Activated T-helper 9 cell treated with anti-CD3 and anti-CD28 coated beads, Interleukin-2, amount 50 U/mL, for 16 hours (primary cell): Measurements from ENCODE around the gene LSM14B.

Experiments used
- DNase-seq: peaks from one replicate; pipeline ENCODE4 v3.0.0-alpha.2; 2020; ENCODE audit warnings: low read depth

The LSM14B gene

DNA sequence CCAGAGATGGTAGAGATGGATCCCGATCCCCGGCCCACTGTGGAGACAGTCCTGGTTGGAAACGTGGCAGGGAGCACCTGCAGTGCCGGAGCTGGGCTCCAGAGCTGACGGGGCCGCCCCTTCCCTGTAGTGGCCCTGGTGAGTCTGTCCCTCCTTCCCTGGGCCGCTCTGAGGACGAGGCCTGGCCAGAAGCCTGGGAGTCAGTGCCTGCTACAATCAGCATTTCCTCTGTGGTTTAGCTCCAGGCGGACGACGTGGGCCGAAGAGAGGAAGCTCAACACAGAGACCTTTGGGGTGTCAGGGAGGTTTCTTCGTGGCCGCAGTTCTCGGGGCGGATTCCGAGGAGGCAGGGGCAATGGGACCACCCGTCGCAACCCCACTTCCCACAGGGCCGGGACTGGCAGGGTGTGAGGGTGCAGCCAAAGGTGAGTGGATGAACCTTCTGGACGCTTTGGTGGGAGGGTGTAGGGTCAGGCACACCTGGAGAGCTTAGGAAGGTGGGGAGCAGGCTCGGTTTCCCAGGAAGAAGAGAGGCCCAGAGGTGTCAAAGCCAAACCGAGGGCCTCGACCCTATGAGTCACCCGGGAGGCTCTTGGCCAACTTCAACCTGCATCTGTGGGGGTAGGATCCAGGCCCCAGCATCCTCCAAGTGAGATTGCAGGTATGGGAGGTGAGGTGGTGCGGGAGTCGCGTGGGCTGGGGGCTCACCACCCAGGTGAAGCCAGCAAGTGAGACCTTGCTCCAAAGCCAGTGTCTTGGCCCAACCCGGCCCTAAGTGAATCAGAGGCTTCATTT, 11.0 kb downstream of the LSM14B start:
- DNase-seq = no peak

DNA sequence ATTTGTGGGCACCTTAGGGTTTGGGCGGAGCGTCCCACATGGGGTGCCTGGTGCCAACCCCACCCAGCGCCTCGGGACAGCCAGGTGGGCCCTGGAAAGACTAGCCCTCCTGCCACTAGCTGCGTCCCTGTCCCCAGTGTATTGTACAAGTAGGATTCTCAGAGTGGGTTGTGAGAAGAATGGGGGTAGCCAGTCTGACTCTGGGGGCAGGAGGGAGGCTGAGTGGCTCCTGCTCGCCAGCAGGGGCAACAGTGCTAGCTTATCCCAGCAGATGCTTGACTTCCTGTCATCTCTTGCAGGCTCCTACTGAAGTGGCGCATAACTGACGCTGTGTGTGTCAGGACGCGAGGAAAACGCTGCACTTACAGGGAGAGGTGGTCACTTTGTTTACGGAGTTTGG, 11.6 kb downstream of the LSM14B start:
- DNase-seq = no peak

DNA sequence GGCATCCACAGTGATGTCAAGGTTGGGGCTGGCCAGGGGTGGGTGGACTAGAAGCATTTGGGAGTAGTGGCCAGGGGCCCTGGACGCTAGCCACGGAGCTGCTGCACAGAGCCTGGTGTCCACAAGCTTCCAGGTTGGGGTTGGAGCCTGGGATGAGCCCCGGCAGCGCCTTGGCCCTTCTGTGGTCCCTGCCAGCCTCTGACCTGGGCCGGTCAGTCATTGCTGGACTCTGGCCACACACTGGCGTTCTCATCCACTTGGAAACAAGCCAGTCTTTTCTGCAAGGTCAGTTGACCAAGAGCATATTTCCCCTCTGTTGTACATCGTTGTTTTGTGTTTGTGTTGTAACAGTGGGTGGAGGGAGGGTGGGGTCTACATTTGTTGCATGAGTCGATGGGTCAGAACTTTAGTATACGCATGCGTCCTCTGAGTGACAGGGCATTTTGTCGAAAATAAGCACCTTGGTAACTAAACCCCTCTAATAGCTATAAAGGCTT, 12.5 kb downstream of the LSM14B start:
- no peak for DNase-seq

DNA sequence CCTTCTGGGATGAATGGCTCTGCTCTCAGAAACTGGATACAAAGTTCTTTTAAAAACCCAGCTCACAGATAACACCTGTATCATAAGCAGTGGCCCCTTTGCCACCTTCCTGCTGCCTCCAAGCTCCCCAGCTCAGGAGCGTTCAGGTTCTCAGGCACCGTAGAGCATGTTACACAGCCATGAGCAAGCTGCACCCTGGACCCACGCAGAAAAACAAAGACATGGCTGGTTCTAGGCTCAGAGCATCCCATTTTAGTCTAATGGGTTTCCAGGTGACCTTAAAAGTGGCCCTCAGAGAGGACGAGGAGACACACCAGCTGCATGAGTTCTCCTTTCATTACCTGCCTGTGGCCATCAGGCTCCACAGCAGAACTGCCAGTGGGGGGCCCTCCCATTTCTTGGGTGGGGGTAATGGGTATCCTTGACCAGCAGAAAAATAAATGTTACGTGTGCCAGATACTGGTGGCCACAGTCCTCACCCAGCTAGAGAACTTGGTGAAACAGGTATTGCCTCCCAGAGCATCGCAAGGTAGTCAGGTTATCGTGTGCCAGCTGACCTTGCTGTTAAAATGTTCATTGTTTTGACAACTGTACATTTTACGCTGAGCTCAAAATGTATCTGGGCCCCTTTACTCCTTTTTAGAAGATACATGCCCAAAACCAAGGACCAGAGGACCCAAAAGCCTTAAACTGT, 13.4 kb downstream of the LSM14B start:
- DNase-seq = no peak

DNA sequence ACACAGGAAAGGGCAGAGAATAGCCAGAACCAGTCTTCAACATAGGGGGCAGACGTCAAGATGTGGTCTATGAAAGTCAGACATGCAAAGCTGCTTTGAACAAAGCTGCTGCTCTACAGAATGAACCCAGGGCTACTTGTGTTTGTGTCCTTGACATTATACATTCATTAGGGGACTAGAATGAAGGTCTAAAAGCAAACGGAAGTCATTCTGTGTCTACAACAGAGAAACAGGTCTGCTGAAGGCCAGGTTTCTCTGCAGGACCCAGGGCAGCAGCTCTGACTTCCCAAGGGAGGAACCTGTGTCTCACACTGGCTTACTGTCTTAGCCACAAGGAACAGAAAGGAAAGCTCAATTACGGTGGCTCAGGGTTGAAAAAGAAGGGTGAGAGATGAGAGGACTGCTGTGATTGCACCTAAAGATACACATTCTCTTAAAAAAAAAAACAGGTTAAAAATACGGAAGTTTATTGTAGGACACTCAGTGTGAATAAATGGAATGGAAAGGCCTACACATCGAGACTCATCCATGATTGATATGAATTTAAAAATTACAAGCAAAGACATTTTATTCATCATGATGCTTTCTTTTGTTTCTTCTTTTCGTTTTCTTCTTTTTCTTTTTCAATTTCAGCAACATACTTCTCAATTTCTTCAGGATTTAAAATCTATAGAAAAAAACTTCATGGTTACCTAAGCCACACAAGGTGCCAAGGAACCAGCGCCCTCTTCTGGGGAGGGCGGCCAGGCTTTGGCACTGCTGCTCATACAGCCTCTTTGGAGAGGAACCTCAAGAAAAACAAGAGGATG, 14.2 kb downstream of the LSM14B start:
- DNase-seq = peak; percentile 49

DNA sequence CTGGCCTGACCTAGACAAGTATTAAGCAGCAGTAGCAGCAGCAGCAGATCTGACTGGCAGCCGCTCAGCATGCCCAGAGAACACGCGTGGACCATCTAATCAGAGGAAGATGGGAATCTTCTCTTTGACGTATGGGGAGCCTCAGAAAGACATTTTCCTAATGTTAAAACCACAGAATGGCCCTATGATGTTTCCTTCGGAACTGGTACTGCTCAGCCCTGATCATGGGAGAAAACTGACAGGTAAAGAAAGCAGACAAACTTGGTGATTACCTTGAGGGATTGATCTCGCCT, 14.8 kb downstream of the LSM14B start:
- no peak for DNase-seq

DNA sequence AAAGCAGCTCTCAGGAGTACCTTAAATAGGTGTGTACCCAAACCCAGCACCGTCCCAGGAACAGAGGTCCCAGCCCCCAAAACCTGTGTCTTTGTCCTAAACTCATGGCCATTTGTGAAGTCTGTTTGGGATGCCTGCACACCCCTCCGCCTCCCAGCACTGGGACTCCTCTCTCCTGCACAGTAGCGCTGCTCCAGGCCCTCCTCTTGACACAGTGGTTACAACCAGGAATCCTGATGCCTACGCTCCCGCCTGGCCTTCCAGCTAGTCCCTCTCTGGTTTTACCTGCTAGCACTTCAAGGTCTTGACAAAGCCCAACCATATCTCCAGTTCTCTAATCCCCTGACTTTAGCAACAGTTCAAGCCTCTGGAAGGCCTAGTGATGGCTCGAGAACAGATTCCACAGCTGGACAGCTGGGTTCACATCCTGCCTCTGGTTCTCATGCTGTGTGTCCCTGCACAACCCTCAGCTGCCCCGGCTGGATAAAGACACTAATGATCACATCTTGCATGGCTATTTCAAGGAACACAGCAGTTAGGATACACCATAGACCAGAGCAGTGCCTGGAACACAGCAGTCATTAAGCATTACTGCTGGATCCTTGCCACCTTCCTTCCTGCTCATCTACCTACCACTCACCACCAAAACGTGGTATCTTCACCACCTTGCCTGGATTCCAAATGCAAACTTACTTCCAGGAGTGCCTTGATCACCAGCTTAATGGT, 15.4 kb downstream of the LSM14B start:
- no peak for DNase-seq

DNA sequence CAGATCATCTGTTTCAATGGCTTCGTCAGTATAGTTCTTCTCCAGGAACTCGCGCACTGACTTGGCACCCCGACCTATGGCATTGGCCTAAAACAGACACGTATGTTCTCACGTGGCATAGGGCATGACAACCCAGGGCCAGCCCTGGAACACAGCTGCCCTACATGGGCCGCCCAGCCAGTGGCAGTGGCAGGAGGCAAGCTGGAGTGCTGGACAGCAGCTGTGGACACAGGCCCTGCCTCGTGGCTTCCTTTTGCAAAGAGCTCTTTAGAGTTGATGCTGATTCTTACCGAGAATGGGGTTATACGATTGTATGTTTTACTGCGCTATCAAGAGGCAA, 15.9 kb downstream of the LSM14B start:
- no peak for DNase-seq

DNA sequence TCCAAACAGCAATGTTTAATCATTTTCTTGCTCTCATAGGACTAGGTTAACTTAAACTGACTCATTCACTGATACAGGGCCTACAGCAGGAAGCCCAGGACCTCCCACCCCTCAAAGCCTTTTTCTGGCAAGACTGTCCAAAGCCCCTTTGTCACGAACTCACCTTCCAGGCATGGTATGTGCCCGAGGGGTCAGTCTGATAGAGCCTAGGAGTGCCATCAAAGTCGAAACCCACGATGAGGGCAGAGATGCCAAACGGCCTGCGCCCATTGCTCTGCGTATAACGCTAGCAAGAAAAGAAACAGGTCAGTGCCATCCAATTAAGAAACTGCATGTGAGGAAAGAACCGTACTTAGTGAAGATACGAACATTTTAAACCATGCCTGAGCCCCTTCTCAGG, 16.6 kb downstream of the LSM14B start:
- DNase-seq = no peak

DNA sequence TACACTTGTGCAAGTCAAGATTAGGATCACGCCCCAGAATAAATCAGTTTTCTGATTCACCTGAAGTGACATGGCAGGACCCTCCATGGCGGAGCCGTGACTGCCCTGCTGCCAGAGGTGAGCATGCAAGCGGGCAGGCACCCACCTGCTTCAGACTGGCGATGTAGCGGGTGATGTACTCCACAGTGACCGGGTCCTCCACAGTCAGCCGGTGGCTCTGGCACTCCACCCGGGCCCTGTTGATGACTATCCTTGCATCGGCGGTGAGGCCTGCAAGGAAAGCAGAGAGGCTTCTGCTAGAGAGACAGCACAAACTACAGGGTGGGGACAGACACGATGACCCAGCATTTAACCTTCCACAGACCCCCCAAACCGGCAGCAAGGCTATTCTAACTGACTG, 17.4 kb downstream of the LSM14B start:
- no peak for DNase-seq

DNA sequence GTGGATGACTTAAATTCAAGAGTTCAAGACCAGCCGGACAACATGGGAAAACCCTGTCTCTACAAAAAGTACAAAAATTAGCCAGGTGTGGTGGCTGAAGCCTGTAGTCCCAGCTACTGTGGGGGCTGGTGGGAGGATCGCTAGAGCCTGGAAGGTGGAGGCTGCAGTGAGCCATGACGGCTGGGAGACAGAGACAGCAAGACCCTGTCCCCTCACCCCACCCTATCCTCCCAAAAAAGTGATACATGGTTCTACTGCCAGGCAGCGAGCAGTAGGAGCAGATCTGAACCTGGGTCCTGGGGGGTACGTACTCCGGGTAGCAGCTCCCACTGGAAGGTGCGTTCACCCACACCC, 18.7 kb downstream of the LSM14B start:
- DNase-seq = no peak

DNA sequence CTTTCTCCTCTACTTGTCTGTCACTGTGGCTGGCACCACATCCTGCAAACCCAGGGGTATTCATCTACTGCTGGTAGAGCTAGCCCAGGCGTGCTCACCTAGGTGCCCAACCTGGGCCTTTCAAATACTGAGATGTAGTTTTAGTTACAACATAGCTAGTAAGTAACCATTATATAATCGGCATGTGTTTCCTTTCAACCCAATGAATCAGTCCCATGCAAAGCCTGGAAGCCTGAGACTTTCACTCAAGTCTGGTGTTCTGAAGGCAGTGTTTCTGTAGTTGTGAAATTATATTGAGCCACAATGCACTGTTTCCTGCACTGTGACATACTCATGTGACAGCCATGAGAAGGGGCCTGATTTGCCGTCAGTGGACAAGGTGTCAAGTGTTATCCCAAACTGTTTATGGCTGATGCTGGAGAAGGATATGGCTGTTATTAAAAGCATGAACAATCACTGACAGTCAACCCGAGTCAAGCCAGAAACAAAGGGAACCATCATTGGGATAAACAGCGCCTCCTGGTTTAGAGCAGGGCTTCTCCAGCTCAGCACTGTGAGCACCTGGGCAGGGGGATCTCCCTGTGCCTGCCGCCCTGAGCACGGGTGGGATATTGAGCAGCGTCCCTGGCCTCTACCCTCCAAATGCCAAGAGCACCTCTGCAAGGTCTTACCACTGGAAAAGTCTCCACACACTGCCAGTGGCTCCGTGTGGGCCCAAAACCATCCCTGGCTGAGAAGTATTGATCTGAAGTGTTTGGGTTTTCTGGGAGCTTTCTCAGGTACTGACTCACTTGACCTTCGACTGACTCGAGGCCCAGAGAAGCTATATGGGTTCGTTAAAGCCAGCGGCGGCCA, 19.3 kb downstream of the LSM14B start:
- no peak for DNase-seq

DNA sequence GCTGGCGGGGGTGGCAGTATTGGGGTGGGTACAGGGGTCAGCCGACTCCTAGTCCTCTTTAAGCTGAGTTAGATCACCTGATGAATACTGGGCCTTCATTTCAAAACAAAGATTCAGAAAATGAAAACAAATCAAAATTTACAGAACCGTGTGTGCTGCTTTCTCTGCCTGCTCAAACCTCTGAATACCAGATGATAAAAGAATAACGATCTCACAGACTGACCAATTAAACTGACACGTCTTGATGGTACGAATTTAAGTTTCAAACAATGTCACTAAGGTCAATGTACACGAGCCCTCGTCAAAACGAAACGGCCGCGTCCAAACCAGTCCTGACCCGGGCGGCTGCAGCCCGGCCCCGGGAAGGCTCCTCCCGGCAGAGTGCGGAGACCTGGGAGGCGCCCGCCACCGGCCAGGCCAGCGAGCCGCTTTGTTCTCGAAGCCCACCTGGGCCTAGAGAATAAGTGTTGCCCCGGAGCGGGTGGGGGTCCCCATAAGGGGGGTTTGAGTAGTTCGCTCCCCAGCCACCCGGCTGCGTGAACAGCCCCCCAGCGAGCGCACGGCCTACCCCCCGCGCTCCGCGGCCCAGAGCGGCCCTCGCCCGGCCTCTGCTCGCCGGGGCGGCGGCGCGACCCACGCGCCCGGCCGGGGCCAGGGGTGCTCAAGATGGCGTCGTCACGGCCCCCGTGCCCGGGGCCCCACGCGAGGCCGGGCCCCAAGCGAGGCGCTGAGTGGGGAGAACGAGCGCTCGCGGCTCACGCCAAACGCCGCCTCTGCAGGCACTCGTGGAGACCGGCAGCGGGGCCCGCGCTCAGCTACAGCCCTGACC, 20.2 kb downstream of the LSM14B start:
- no peak for DNase-seq

DNA sequence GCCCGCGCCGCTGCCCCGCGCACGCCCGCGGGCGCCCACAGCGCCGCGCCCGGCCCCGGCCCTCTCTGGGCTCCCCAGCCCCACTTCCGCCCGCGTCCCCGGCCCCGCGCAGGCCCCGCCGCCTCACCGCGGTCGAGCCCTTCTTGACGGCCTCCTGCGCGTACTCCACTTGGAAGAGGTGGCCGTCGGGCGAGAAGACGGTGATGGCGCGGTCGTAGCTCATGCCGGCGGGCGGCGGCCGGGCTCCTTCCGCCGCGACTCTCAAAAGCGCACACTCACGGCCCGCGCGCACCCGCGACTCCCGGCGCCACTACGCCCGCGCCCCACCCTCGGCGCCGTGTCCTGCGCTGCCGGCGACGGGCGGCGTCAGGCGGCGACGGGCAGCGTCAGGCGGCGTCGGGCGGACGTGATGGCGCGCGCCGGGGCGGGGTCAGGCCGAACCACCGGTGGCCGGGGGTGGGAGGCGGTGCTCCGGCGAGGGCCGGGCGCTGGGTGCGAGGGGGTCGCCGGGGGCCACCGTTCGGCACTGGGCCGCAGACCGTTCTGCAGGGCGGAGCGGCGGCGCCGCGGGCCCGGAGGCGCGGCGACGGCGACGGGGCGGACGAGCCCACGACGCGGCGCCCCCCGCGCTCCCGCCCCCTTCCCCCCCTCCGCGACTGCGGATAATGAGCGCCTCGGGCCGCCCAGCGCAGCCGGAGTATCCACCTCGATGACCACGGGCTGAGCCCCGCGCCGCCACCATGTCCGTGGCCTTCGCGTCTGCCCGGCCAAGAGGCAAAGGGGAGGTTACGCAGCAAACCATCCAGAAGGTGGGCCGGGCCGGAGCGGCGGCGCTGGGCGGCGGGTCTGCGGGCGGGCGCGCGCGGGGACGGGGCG, 21.0 kb downstream of the LSM14B start, which contains the start of the genes PSMA7 and SS18L1:
Gene PSMA7, minus strand, starts transcription at position 314 of the 876 bp plus-strand sequence. Its CDS starts 91 bp downstream, at position 223.
Gene SS18L1, plus strand, starts transcription at position 689 of the 876 bp plus-strand sequence. Its CDS starts 52 bp downstream, at position 741.
- DNase-seq = peak; percentile 81

DNA sequence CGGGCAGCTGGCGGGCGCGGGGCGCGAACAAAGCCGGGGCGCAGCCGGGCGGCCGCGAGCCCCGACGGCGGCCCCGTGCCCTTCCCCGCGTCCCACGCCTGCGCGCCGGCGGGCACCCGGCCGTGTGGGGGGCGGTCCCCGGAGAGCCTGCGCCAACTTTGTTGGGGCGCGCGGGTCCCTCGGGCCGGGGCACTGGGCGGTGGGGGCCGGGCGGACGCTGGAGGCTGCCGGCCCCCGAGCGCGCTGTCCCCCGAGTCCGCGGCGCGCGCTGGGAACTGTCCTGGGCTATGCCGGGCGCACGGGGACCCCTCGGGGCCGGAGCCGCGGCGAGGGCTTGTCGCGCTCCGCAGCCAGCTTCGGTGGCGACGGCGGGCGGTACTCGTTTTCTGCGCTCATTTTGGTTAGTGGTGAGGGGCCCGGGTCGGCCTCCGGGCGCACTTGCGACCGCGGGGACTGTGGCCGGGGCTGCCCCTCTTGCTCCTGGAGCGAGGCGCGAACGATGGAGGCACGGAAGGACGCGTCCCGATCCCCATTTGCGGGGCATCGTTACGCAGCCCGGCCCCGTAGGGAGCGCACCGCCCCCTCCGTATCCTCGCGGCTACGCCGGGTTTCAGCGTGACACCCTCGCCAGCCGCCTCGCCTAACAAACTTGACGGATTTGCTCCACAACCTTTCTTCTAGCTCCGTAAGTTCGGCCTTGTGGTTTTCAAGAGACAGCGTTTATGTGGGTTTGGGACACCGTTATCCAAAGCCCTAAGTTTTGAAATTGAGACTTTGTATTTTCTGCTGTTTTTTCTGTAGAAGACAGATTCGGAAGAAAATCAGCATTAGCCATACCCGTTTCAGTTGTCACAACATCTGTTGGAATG, 21.9 kb downstream of the LSM14B start:
- peak; percentile 35 for DNase-seq

DNA sequence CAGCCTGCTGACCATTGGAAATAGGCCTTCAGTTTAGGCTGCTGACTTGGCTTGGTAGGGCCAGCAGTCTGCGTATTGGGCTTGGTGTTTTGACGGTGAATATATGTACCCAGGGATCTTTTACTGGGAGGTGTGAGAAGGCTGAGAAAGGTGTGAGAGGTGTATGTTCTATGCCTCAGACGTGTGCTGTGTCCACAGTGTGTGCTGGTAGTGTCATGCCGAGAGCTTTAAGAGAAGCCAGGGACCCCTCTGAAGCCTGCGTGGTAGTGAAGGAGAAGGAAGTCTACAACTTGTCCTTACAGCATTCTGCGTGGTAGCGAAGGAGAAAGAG, 23.4 kb downstream of the LSM14B start:
- DNase-seq = no peak

DNA sequence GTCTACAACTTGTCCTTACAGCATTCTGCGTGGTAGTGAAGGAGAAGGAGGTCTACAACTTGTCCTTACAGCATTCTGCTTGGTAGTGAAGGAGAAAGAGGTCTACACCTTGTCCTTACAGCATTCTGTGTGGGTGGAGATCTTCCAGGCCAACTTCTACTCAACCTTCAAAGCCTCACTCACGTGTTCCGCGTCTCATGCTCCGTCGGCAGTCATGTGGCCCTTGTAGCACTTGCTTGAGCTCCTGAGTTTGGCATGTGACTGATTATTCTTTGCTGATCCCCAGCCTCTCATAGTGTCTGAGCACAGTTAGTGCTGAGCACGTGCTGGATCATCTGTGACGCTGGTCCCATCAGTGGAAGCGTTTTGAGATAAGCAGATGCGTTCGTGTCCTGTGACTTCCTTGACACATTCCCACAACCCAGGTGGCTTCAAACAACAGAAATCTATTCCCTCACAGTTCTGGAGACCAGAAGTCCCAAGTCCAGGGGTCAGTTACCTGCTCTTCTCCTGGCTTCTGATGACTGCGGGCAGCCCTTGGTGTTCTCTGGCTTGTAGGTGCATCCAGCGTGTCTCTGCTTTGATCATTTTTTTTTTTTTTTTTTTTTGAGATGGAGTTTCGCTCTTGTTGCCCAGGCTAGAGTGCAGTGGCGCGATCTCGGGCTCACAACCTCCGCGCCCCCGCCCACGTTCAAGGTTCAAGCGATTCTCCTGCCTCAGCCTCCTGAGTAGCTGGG, 23.9 kb downstream of the LSM14B start:
- no peak for DNase-seq

DNA sequence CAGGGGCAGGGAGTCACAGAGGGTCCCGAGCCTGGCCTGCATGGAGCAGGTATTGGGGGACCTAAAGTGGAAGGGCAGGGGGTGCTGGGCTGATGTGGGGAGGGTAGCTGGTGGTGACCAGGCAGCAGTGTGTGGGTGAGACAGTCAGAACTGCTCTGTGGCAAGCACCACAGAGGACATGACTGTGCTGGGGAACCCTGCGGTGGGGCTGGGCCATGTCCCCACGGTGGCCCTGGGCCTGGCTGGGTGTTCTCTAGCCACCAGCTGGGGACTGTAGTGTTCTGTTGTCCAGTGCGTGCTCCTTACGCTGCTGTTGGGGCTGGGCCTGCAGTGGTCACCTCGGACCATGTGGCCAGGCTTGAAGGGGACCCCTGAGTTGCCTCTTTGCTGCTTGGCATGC, 24.9 kb downstream of the LSM14B start:
- DNase-seq = no peak
